GM21825 (cell line): ENCODE data around the gene FAM184A.
A peak's percentile ranks its signal among the peaks of the same experiment; 100 is the strongest.
"Not testable (repeated sequence)": the region's sequence is repeated elsewhere in the genome, so short reads cannot be mapped to it uniquely, and the experiment has no call there.

Experiments used
- ATAC-seq: cut with Tn5 transposase; IDR thresholded peaks from one replicate; pipeline ENCODE4 v1.9.1; 2021; ENCODE audit warnings: mild to moderate bottlenecking, moderate library complexity; ENCODE audit not compliant: unreplicated experiment

The FAM184A gene

DNA sequence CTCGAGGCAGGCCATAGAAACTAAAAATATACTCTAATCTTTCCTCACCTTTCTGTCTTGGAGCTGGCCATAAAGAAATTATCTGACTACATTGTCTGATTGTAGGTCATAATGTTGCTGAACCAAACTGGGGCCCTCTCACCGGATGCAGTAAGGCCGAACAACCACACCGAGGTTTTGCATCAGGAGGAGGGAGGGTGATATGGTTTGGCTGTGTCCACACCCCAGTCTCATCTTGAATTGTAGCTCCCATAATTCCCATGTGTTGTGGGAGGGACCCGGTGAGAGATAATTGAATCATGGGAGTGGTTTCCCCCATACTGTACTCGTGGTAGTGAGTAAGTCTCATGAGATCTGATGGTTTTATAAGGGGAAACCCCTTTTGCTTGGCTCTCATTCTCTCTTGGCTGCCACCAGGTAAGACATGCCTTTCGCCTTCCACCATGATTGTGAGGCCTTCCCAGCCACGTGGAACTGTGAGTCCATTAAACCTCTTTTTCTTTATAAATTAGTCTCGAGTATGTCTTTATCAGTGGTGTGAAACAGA lies 19.4 kb upstream of the FAM184A start:
- ATAC-seq, result not testable (repeated sequence)

DNA sequence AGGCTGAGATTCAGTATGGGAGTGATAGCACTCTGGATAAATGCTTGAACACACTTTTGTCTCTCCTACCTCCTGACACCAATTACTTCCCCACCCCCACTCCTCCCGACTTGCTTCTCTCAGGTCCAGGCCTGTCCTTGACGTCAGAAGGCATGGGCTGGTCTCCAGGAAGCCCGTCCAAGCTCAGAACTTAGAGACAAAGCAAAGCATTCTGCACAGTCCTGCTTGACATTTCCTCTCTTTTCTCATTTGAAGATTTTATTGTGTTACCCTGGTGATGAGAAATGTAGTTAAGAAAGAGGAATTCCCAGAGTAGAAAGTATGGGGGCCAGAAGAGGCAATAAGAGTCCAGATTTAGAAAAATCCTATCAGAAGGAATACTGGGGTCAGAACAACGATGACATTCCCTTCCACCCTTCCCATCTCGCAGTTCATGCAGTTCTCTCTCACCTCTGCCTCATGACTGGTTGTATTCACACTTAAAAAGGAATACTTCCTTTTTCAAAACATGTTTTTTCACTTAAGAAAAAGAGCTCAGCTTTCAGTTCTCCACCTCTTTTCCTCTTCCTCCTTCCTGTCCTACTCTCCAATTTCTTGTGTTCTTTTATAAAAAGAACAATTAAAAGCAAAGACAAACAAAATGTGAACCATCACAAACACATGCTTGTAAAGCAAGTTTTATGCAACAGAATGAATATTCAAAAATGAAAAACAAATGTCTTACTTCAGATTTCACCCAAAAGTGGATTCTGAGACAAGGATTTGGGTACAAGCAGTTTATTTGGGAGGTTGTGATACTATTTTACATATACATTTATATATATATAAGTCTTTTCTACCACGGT lies 18.5 kb upstream of the FAM184A start:
- no peak for ATAC-seq

DNA sequence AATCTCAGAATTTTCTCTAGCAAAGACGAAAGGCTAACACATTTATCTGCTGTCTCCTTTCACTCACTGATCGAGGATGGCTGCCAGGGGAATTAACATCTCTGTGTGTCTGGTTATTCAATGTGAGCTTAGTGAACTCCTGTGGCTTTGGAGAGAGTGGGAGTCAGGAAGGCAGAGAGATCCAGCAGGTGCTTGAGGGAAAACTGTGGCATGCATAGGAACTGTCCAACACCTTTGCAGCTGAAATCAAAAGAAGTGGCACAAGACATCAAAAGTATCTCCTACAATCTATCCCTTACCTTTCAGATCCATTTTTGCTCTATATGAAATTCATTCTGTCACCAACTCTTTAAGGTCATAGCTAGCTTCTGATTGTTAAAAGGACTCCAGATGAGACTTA lies 11.8 kb upstream of the FAM184A start:
- no peak for ATAC-seq

DNA sequence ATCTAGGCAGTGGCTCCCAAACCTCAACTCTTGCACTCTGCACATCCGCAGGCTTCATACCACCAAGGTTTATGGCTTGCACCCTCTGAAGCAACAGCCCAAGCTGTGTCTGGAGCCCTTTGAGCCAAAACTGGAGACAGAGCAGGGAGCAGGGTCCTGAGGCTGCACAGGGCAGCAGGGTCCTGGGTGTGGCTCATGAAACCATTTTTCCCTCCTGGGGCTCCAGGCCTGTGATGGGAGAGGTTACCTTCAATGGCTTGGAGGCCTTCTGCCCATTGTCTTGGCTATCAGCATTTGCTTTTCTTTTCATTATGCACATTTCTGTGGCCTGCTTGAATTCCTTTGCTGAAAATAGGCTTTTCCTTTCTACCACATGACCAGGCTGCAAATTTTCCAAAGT lies 6.3 kb upstream of the FAM184A start:
- ATAC-seq, result no peak

DNA sequence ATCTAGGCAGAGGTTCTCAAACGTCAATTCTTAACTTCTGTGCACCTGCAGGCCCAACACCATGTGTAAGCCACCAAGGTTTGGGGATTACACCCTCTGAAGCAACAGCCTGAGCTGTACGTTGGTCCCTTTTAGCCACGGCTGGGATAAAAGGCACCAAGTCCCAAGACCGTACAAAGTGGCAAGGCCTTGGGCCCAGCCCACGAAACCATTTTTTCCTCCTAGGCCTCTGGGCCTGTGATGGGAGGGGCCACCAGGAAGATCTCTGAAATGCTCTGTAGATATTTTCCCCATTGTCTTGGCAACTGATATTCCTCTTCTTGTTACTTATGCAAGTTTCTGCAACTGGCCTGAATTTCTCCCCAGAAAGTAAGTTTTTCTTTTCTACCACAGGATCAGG lies 4.5 kb upstream of the FAM184A start:
- no peak for ATAC-seq

DNA sequence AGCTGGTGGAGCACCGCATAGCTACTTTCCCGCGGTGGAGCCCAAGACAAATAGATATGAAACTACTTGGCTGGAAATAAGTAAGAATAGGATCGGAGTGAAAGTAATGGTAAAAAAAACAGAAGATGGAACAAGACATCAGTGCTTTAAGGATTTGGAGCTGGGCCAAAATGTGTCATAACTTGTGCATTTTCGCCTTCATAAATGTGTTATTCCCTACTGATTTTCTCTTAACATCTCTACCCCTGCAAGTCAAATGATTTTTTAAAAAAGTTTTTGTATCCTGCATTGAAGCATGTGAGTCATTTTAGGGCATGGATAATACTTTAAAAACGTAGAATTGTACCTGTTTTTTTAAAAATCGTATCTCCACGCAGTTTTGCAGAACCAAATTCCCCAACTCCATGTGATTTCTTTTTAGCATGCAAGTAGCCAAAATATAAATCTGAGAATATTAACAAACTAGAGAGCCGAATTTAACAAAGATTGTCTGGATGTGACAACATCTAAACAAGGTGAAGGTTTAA lies 882 bp upstream of the FAM184A start:
- no peak for ATAC-seq

DNA sequence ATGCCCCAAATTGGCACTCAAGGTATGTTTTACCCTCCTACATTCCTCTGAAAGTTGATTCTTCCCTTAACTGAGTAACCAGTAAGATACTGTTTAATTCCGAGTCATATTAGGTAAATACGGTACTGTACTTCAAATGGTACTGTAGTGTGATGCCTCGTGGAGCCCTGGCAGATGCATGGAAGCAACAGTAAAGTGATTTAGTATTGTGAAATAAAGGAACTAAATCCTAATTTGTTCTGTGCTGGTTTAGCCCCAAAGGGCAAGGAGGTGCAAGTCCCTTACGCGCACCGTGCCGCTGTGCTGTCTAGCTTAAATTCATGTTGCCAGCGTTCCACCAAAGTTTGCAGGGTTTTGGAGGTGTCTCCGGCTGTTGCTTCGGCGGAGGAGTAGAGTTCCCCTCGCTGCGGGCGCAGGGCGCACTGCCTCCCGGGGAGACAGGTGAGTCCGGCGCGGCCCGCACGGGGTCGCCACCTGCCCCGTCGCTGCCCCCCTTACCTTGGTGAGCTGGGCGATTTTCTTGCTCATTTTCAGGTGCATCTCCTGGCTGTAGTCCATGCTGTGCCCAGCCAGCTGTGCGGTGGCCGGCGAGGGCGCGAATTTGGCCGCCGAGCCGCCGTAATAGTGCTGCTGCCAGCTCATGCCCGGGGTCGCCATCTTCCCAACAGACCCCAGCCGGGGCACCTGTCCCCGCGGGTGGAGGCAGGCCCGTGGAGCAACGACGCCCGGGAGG lies 655 bp downstream of the FAM184A start:
- ATAC-seq, result peak; percentile 39

DNA sequence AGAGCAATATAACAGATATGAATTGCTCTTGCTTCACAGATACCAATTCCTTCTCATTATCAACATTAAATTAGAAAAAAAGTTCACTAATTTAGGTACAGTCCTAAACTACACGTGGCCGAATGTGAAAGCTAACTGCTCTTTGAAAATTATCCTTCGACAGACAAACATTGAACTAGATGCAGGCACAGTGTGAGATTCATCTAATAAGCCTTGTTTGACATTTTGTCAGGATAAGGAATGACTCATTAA lies 1.1 kb downstream of the FAM184A start:
- no peak for ATAC-seq

DNA sequence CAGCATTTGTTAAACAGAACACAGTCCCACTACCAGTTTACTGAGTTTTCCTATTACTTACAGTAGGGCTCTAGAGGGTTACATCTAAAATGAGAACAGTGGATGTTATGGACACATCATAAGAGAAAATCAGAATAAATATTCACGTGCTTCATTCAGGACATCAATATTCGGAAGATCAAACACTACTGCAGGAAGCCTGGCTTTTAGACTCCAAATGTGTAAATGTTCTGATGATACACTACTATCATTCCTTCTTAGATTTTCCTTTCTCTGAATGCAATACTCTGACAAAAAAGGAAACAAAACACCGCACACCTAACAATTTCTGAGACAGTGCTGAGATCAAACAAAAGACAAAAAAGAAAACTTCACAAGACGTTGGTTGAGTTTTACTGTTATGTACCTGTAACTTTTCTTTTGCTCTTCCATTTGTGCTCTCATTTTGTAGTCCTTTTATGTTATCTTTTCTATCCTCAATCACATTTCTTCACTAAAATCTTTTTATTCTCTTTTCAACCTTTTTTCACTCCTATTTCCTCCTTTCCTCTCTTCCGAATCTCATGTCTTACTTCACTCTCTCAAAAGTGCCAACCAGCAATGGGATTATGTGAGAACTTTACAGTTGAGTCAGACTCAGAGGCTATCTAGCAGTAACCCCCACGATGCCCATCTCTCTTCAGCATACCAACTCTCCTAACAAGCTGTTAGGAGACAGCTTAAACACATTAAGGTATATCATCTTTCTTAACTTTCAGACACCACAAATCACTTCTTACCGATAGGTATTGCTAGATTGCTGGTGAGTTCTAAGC lies 1.7 kb downstream of the FAM184A start:
- no peak for ATAC-seq

DNA sequence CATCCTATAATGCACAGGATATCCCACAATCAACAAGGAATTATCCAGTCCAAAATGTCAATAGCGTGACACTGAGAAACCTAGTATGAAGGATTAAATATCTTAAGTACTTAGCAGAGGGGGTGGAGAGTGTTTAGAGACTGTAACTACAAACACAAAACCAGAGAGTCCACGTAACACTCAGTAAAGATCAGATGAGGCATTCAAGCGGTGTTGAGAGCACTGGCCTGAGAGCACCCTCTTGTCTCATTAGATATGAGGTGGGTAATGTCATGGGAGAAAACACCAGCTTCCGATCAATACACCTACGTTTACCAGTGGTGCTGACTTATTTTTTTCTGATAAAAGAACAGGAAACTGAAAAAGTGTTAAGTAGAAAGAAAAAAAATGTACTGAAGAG lies 2.3 kb downstream of the FAM184A start:
- no peak for ATAC-seq

DNA sequence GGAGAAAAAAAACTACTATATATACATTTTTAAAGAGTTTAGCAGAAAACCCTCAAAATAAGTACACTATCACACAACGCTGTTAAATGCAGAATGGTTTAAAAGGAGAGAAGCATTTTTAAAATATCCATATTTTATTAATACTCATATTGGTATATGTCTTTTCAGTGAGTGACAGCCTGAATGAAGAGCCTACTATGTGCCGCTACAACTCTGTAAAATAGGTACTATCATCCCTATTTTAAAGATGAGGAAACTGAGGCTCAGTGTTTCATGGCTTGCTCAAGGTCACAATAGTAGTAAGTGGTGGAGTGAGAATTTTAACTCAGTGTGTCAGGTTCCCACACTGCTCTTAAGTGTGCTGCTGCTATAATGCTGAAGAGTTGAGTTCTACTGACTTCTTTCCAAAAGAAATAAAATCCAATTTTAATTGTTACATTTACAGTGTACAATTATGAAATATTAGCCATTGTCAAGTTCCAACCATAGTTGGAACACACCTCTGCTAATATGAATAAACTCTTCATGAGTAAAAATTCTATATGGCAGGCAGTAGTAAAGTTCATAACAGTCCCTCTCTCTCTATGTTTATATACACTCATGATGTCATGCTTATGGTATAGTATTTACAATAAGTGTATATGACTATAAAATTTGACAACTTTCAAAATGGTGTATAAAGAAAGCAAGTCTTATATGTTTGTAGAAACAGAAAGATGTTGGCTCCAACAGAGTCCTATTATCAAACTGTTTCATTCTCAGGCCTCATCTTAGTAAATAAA lies 3.1 kb downstream of the FAM184A start:
- ATAC-seq, result no peak

DNA sequence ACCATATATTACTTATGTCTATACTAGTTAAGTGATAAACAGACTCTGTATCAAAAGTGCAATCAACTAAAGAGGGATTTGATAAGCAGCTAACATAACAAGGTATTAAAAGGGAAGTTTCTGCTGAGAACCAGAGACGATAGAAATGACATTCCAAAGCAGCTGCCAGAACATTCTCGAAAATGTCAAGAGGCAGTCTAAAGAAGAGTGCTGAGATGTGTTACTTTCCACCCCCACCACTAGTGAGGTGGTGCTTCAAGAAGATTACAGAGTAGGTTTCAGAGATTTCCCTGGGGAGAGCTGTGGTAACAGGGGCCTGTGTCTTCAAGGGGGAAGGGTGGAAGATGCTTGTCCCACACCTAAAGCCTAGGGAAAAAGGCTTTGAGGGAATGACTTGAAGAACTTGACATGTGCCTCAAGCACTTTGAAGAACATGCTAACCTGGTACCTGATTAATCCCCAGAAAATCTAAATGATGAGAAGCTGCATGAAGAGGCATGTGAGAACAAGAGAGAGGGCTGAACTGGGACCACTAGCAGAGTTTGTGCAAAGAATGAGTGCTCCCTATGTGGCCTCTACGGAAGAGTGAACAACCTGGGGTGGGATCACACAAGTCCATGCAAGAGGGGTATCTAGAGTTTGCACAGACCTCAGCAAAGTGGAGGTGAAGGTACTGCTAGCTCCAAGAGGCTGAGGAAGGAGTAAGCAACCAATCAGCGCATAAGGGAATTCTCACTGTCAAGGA lies 5.0 kb downstream of the FAM184A start:
- ATAC-seq, result no peak

DNA sequence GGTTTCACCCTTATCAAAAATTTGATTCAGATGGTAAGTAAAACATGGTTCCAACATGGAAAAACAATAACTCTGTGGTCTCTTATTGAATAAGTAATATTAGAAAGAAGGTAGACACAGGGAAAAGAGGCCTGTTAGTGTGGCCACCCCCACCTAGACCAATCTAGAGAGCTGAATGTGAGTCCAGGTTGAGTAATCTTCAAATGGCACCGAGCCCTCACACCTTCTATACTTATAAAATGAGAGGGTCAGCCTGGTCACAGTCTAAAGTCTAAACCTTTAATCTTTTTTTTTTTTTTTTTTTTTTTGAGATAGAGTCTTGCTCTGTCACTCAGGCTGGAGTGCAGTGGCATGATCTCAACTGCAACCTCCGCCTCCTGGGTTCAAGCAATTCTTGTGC lies 6.9 kb downstream of the FAM184A start:
- no peak for ATAC-seq

DNA sequence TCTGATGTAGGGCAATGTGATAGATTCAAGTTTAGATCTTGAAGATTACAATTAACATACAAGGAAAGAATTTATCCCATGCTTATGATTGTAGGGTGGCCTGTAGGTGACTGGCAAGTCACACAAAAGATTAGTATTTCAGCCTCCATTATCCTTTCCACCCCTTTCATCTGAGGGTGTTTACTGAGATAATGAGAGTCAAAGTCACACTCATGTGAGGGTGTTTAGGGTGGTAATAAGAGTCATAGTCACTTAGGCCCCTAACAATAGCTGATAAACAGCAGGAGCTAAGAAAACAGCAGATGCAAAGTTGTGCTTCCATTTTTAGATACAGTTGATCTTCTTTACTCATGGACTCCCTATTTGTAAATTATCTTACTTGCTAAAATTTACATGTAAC lies 11.4 kb downstream of the FAM184A start:
- ATAC-seq, result no peak

DNA sequence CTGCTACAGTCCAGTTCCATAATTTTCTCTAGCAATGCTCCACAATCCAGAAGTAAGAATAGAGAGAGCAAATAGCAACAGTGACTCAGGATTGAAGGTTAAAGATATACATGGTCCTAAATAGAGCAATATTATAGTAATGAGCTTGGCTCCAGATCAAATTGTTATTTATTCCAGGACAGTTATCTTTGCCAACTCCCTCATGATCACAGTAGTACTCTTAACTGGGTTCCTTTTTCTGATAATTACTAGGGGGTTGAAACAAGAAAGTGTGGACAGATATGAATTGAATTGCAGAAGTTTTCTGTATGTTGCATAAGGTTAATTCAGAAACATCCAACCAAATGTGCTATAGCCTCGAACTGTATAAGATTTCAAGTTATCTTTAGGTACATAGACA lies 11.9 kb downstream of the FAM184A start:
- no peak for ATAC-seq

DNA sequence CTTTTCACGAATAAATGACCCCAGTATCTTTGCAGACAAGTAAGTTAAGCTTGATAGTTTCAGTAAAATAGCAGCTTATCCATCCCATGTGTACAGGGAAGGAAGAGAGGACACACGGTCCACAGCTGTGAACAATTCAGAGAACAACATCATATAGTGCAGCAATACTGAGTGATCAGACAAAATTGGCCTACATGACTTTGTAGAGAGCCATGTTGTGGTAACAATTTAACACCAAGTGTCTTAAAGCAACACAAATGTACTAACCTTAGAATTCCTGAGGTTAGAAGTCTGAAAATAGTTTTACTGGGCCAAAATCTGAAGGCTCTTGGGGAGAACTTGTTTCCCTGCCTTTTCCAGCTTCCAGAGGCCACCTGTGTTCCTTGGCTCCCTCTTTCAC lies 12.5 kb downstream of the FAM184A start:
- no peak for ATAC-seq

DNA sequence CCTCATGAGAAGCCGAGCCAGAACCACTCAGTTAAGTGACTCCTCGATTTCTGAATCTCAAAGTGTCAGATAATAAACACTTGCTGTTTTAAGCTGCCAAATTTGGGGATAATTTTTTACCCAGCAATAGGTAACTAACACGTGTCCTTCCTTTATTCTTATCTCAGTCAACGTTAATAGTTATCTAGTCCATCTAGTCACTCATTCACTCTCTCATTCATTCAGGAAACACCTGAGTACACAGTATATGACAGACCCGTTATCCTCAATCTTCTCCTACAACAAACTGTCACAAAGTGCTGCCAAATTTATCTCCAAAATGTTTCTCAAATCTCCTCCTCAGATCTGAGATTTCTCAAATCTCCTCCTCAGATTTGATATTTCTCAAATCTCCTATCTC lies 13.1 kb downstream of the FAM184A start:
- no peak for ATAC-seq

DNA sequence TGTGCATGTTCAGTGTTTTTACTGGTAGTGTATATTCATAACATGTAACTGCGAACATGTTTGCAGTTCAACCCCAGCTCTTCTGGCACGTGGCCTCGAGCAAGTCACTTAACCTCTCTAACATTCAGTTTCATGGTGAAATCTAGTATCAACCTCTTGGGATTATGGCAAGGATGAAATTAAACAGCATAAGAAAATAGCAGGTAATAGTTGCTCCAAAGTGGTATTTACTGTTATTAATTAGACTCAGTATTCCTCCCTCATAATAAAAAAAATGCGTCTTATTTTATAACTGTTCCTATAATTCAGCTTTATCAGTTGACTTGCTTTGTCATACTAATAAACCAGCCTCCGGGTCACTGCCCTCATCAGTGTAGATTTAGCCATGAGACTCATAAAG lies 15.0 kb downstream of the FAM184A start:
- no peak for ATAC-seq

DNA sequence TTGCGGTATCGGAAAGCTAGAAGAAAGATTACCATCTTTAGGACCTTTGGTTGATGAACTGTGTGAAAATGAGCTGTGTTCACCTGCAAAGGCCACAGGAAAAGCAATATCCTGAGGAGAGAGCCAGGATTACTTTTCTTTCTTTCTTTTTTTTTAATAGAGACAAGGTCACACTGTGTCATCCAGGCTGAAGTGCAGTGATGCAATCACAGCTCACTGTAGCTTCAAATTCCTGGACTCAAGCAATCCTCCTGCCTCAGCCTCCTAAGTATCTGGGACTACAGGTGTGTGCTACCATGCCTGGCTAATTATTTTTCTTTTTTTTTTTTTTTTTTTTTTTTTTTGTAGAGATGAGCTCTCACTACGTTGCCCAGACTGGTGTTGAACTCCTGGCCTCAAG lies 17.2 kb downstream of the FAM184A start:
- ATAC-seq, result no peak
